Stimulated activated CD8-positive, alpha-beta memory T cell treated with anti-CD3 and anti-CD28 coated beads, Interleukin-2, amount 100 ng/mL, for 48 hours (primary cell): Measurements from ENCODE around the gene PTPRC.

Experiments used
- DNase-seq, 2 donors: peaks; one replicate each; pipeline ENCODE4 v3.0.0-alpha.2; 2020; ENCODE audit warnings: low read depth in 2 of 2

The PTPRC gene

GRCh38 chr1:198701766-198702539 is 63.1 kb downstream of the PTPRC start:
- DNase-seq, result no peak

GRCh38 chr1:198708761-198709525 is 70.1 kb downstream of the PTPRC start:
- no peak for DNase-seq

- DNase-seq, result no peak
Measured at GRCh38 chr1:198711837-198712236, 73.0 kb downstream of the PTPRC start.

GRCh38 chr1:198713081-198713480 is 74.2 kb downstream of the PTPRC start:
- DNase-seq, result no peak

- DNase-seq, result no peak
Measured at GRCh38 chr1:198714271-198714670, 75.4 kb downstream of the PTPRC start.

GRCh38 chr1:198716051-198716450 is 77.2 kb downstream of the PTPRC start:
- no peak for DNase-seq

- DNase-seq, result no peak
Measured at GRCh38 chr1:198717510-198717909, 78.7 kb downstream of the PTPRC start.

- no peak for DNase-seq
Measured at GRCh38 chr1:198723127-198723526, 84.3 kb downstream of the PTPRC start.

GRCh38 chr1:198725090-198725489 is 86.2 kb downstream of the PTPRC start:
- no peak for DNase-seq

- DNase-seq, result no peak
Measured at GRCh38 chr1:198726455-198726854, 87.6 kb downstream of the PTPRC start.

GRCh38 chr1:198729195-198729863 is 90.5 kb downstream of the PTPRC start:
- DNase-seq, result no peak

- no peak for DNase-seq
Measured at GRCh38 chr1:198730952-198731351, 92.1 kb downstream of the PTPRC start.

- DNase-seq, result no peak
Measured at GRCh38 chr1:198734323-198735008, 95.6 kb downstream of the PTPRC start.

GRCh38 chr1:198741744-198742143 is 102.9 kb downstream of the PTPRC start:
- no peak for DNase-seq

- DNase-seq, result no peak
Measured at GRCh38 chr1:198747127-198747526, 108.3 kb downstream of the PTPRC start.

GRCh38 chr1:198749279-198749678 is 110.4 kb downstream of the PTPRC start:
- DNase-seq, result no peak

- no peak for DNase-seq
Measured at GRCh38 chr1:198750081-198750480, 111.2 kb downstream of the PTPRC start.

- DNase-seq, result no peak
Measured at GRCh38 chr1:198751741-198752140, 112.9 kb downstream of the PTPRC start.

- DNase-seq, result no peak
Measured at GRCh38 chr1:198754670-198755069, 115.8 kb downstream of the PTPRC start.

GRCh38 chr1:198755715-198756114 is 116.9 kb downstream of the PTPRC start:
- no peak for DNase-seq

GRCh38 chr1:198756470-198756869 is 117.6 kb downstream of the PTPRC start:
- no peak for DNase-seq
